ENCODE data around the gene GPR15LG. TPM values are rescaled to one million over a fixed set of nuclear protein-coding genes. Genes with fewer than 3 reads are reported as not detected.

Gene GPR15LG
- polyA plus RNA-seq, 1 experiment, result not detected

- Histone ChIP-seq H3K27me3 (ENCODE audit: control insufficient read depth, insufficient read depth, low read length) (no peaks in the 10 kb centered on the region), H3K4me3 (ENCODE audit: low read depth, low read length) (no peak overlapping the region), H3K36me3 (ENCODE audit: control insufficient read depth, insufficient read depth, low read length) (no peaks in the 10 kb centered on the region)
- TF ChIP-seq, protein P1, sequence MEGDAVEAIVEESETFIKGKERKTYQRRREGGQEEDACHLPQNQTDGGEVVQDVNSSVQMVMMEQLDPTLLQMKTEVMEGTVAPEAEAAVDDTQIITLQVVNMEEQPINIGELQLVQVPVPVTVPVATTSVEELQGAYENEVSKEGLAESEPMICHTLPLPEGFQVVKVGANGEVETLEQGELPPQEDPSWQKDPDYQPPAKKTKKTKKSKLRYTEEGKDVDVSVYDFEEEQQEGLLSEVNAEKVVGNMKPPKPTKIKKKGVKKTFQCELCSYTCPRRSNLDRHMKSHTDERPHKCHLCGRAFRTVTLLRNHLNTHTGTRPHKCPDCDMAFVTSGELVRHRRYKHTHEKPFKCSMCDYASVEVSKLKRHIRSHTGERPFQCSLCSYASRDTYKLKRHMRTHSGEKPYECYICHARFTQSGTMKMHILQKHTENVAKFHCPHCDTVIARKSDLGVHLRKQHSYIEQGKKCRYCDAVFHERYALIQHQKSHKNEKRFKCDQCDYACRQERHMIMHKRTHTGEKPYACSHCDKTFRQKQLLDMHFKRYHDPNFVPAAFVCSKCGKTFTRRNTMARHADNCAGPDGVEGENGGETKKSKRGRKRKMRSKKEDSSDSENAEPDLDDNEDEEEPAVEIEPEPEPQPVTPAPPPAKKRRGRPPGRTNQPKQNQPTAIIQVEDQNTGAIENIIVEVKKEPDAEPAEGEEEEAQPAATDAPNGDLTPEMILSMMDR (IDR thresholded peaks at IDR 0.05; ENCODE audit: insufficient read depth, low read depth, low read length), result no peak
- DNase-seq (ENCODE audit: low read depth), result no peak
- CTCF ChIA-PET, result no interaction called here
- POLR2A ChIA-PET, result no interaction called here
These were observed 12.1 kb downstream of the GPR15LG start for GRCh38 chr10:84185526-84186175.

GRCh38 chr10:84188815-84189214, 15.2 kb downstream of the GPR15LG start:
- ChIA-PET POLR2A (no interaction called here), CTCF (no interaction called here)
- no peak for DNase-seq (ENCODE audit: low read depth)

DNA sequence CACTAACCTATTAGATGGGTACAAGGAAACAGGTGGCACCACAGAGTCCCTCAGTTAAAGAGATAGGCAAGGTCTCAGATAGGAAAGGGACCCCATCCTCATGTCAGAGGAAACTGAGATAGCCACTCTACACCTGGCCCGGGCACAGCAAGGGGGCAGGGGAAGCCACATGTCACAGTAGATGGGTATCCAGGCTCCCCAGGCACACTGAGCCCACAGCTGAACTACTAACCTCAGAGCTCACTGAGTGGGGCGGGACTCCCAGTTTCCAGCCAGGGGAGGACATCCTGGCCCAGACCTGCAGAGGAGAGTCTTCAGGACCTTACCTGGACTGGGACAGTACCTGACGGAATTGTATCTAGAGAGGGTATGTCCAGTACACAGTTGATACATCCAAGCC, 17.0 kb downstream of the GPR15LG start:
- ChIA-PET CTCF (no interaction called here), POLR2A (no interaction called here)
- no peak for DNase-seq (ENCODE audit: low read depth)
- Histone ChIP-seq H3K36me3 (ENCODE audit: control insufficient read depth, insufficient read depth, low read length) (no peaks in the 10 kb centered on the region), H3K4me3 (ENCODE audit: low read depth, low read length) (no peak overlapping the region), H3K27me3 (ENCODE audit: control insufficient read depth, insufficient read depth, low read length) (peaks cover 17% of the 10 kb centered on the region)
- TF ChIP-seq, protein P1 (IDR thresholded peaks at IDR 0.05; ENCODE audit: insufficient read depth, low read depth, low read length), result no peak

More at GRCh38 chr10:84188815-84189214, 15.2 kb downstream of the GPR15LG start:
- H3K36me3 ChIP-seq (ENCODE audit: control insufficient read depth, insufficient read depth, low read length), result no peaks in the 10 kb centered on the region
- no peak overlapping the region for H3K4me3 ChIP-seq (ENCODE audit: low read depth, low read length)
- H3K27me3 ChIP-seq (ENCODE audit: control insufficient read depth, insufficient read depth, low read length), result peaks cover 4% of the 10 kb centered on the region
- TF ChIP-seq, protein P1 (IDR thresholded peaks at IDR 0.05; ENCODE audit: insufficient read depth, low read depth, low read length), result no peak

GRCh38 chr10:84191106-84191505, 17.5 kb downstream of the GPR15LG start:
- ChIA-PET POLR2A (no interaction called here), CTCF (no interaction called here)

GRCh38 chr10:84193327-84193726, 19.7 kb downstream of the GPR15LG start:
- POLR2A ChIA-PET, result no interaction called here
- peaks cover 23% of the 10 kb centered on the region for H3K27me3 ChIP-seq (ENCODE audit: control insufficient read depth, insufficient read depth, low read length)
- CTCF ChIA-PET, result no interaction called here
- H3K4me3 ChIP-seq (ENCODE audit: low read depth, low read length), result no peak overlapping the region
- TF ChIP-seq, protein P1 (IDR thresholded peaks at IDR 0.05; ENCODE audit: insufficient read depth, low read depth, low read length), result no peak
- H3K36me3 ChIP-seq (ENCODE audit: control insufficient read depth, insufficient read depth, low read length), result no peaks in the 10 kb centered on the region
- DNase-seq (ENCODE audit: low read depth), result no peak

More at GRCh38 chr10:84191106-84191505, 17.5 kb downstream of the GPR15LG start:
- Histone ChIP-seq H3K27me3 (ENCODE audit: control insufficient read depth, insufficient read depth, low read length) (peaks cover 17% of the 10 kb centered on the region), H3K36me3 (ENCODE audit: control insufficient read depth, insufficient read depth, low read length) (no peaks in the 10 kb centered on the region), H3K4me3 (ENCODE audit: low read depth, low read length) (no peak overlapping the region)
- DNase-seq (ENCODE audit: low read depth), result no peak
- TF ChIP-seq, protein P1 (IDR thresholded peaks at IDR 0.05; ENCODE audit: insufficient read depth, low read depth, low read length), result no peak
